ENCODE measurements around the gene HACL1. TPM values are rescaled to one million over a fixed set of nuclear protein-coding genes. Genes with fewer than 3 reads are reported as not detected.

Gene HACL1
- total RNA-seq, 1 experiment from 2014 or later: 19.6 TPM

- Mint-ChIP-seq H3K4me1 (ENCODE audit: low read depth, unreplicated experiment) (no peaks in the 10 kb centered on the region), H3K9me3 (ENCODE audit: low read depth, unreplicated experiment) (no peaks in the 10 kb centered on the region), H3K36me3 (ENCODE audit: insufficient read depth, unreplicated experiment) (peaks cover 5% of the 10 kb centered on the region), H3K27me3 (ENCODE audit: unreplicated experiment) (no peaks in the 10 kb centered on the region), H3K27ac (ENCODE audit: unreplicated experiment) (no peak overlapping the region), H3K4me3 (ENCODE audit: low read depth, unreplicated experiment) (no peak overlapping the region)
- no TSS peak for BruUV-seq (replicated peaks)
- no peak for TF ChIP-seq CTCF (IDR thresholded peaks at IDR 0.05; ENCODE audit: unreplicated experiment)
- DNase-seq: no peak
- intact Hi-C loops (cut with micrococcal nuclease; ENCODE audit: unreplicated experiment): no loop called here
- CTCF ChIA-PET: no interaction called here
Measured at GRCh38 chr3:15585111-15585845, 16.1 kb downstream of the HACL1 start.

GRCh38 chr3:15581471-15582394 lies 19.6 kb downstream of the HACL1 start:
- no peak overlapping the region for H3K4me3 Mint-ChIP-seq (ENCODE audit: low read depth, unreplicated experiment)

GRCh38 chr3:15579051-15579450 lies 22.3 kb downstream of the HACL1 start:
- BruUV-seq (replicated peaks): no TSS peak
- H3K27ac Mint-ChIP-seq (ENCODE audit: unreplicated experiment): no peak overlapping the region
- no peak for TF ChIP-seq CTCF (IDR thresholded peaks at IDR 0.05; ENCODE audit: unreplicated experiment)
- H3K36me3 Mint-ChIP-seq (ENCODE audit: insufficient read depth, unreplicated experiment): peaks cover 14% of the 10 kb centered on the region
- no peak overlapping the region for H3K4me3 Mint-ChIP-seq (ENCODE audit: low read depth, unreplicated experiment)
- no peaks in the 10 kb centered on the region for H3K27me3 Mint-ChIP-seq (ENCODE audit: unreplicated experiment)
- CTCF ChIA-PET: no interaction called here
- no peaks in the 10 kb centered on the region for H3K4me1 Mint-ChIP-seq (ENCODE audit: low read depth, unreplicated experiment)
- DNase-seq: no peak
- intact Hi-C loops (cut with micrococcal nuclease; ENCODE audit: unreplicated experiment): no loop called here
- H3K9me3 Mint-ChIP-seq (ENCODE audit: low read depth, unreplicated experiment): no peaks in the 10 kb centered on the region

More at GRCh38 chr3:15581471-15582394, 19.6 kb downstream of the HACL1 start:
- intact Hi-C loops (cut with micrococcal nuclease; ENCODE audit: unreplicated experiment): no loop called here
- TF ChIP-seq CTCF (IDR thresholded peaks at IDR 0.05; ENCODE audit: unreplicated experiment): no peak
- H3K9me3 Mint-ChIP-seq (ENCODE audit: low read depth, unreplicated experiment): no peaks in the 10 kb centered on the region
- peaks cover 14% of the 10 kb centered on the region for H3K36me3 Mint-ChIP-seq (ENCODE audit: insufficient read depth, unreplicated experiment)
- no peaks in the 10 kb centered on the region for H3K4me1 Mint-ChIP-seq (ENCODE audit: low read depth, unreplicated experiment)
- CTCF ChIA-PET: no interaction called here
- H3K27ac Mint-ChIP-seq (ENCODE audit: unreplicated experiment): no peak overlapping the region
- no peaks in the 10 kb centered on the region for H3K27me3 Mint-ChIP-seq (ENCODE audit: unreplicated experiment)
- no peak for DNase-seq
- no TSS peak for BruUV-seq (replicated peaks)

GRCh38 chr3:15578289-15578867 lies 23.0 kb downstream of the HACL1 start:
- H3K4me1 Mint-ChIP-seq (ENCODE audit: low read depth, unreplicated experiment): no peaks in the 10 kb centered on the region
- no TSS peak for BruUV-seq (replicated peaks)
- no peaks in the 10 kb centered on the region for H3K9me3 Mint-ChIP-seq (ENCODE audit: low read depth, unreplicated experiment)
- TF ChIP-seq CTCF (IDR thresholded peaks at IDR 0.05; ENCODE audit: unreplicated experiment): no peak
- intact Hi-C loops (cut with micrococcal nuclease; ENCODE audit: unreplicated experiment): no loop called here
- H3K36me3 Mint-ChIP-seq (ENCODE audit: insufficient read depth, unreplicated experiment): peaks cover 14% of the 10 kb centered on the region
- H3K27ac Mint-ChIP-seq (ENCODE audit: unreplicated experiment): no peak overlapping the region
- CTCF ChIA-PET: no interaction called here
- no peak for DNase-seq
- no peaks in the 10 kb centered on the region for H3K27me3 Mint-ChIP-seq (ENCODE audit: unreplicated experiment)
- no peak overlapping the region for H3K4me3 Mint-ChIP-seq (ENCODE audit: low read depth, unreplicated experiment)
